Dermis blood vessel endothelial cell (primary cell): Measurements from ENCODE around the gene ROBO1. TPM values are rescaled to one million over a fixed set of nuclear protein-coding genes. Genes with fewer than 3 reads are reported as not detected.
"Not testable (repeated sequence)": the region's sequence is repeated elsewhere in the genome, so short reads cannot be mapped to it uniquely, and the experiment has no call there.

Experiments used
- DNase-seq: peaks from one replicate; pipeline ENCODE4 v3.0.0; 2010
- total RNA-seq: library from RNA; depleted of rRNA; stranded (reverse); fragments of >200 nt; gene quantifications from 2 replicates; pipeline ENCODE4 v1.2.3, GENCODE V29; 2014

Gene ROBO1
- total RNA-seq, 1 donor from 2014 or later: 1.0 TPM

GRCh38 chr3:79551321-79551892 lies 216.4 kb downstream of the ROBO1 start:
- DNase-seq: no peak

- DNase-seq: no peak
These were observed 224.4 kb downstream of the ROBO1 start for GRCh38 chr3:79543218-79543982.

- DNase-seq: no peak
These were observed 233.1 kb downstream of the ROBO1 start for GRCh38 chr3:79534727-79535126.

- DNase-seq: no peak
These were observed 236.1 kb downstream of the ROBO1 start for GRCh38 chr3:79531566-79532295.

- peak; percentile 77 for DNase-seq
These were observed 246.5 kb downstream of the ROBO1 start for GRCh38 chr3:79521221-79521848.

GRCh38 chr3:79517766-79518413 lies 249.9 kb downstream of the ROBO1 start:
- peak; percentile 76 for DNase-seq

GRCh38 chr3:79516795-79517194 lies 251.0 kb downstream of the ROBO1 start:
- no peak for DNase-seq

GRCh38 chr3:79515072-79515471 lies 252.7 kb downstream of the ROBO1 start:
- DNase-seq: peak; percentile 75

GRCh38 chr3:79514069-79514468 lies 253.7 kb downstream of the ROBO1 start:
- DNase-seq: no peak

- DNase-seq: no peak
These were observed 261.0 kb downstream of the ROBO1 start for GRCh38 chr3:79506751-79507150.

GRCh38 chr3:79502216-79502681 lies 265.5 kb downstream of the ROBO1 start:
- DNase-seq: not testable (repeated sequence)

GRCh38 chr3:79497447-79498111 lies 270.2 kb downstream of the ROBO1 start:
- peak; percentile 37 for DNase-seq

- DNase-seq: no peak
These were observed 276.7 kb downstream of the ROBO1 start for GRCh38 chr3:79491029-79491641.

- DNase-seq: peak; percentile 13
These were observed 277.4 kb downstream of the ROBO1 start for GRCh38 chr3:79490165-79491028.

GRCh38 chr3:79488407-79488806 lies 279.4 kb downstream of the ROBO1 start:
- no peak for DNase-seq

GRCh38 chr3:79480746-79481145 lies 287.1 kb downstream of the ROBO1 start:
- no peak for DNase-seq

- no peak for DNase-seq
These were observed 289.2 kb downstream of the ROBO1 start for GRCh38 chr3:79478620-79479019.

GRCh38 chr3:79477242-79477641 lies 290.6 kb downstream of the ROBO1 start:
- DNase-seq: no peak

- no peak for DNase-seq
These were observed 293.8 kb downstream of the ROBO1 start for GRCh38 chr3:79473993-79474392.

- DNase-seq: peak; percentile 2
These were observed 300.1 kb downstream of the ROBO1 start for GRCh38 chr3:79467721-79468120.
